GM03348 (cell line): ENCODE measurements around the gene SLC9A2.
A peak's percentile ranks its signal among the peaks of the same experiment; 100 is the strongest.

ENCODE experiments used
- DNase-seq: peaks from one replicate; pipeline ENCODE4 v3.0.0; 2012; ENCODE audit warnings: low spot score

SLC9A2 gene

DNA sequence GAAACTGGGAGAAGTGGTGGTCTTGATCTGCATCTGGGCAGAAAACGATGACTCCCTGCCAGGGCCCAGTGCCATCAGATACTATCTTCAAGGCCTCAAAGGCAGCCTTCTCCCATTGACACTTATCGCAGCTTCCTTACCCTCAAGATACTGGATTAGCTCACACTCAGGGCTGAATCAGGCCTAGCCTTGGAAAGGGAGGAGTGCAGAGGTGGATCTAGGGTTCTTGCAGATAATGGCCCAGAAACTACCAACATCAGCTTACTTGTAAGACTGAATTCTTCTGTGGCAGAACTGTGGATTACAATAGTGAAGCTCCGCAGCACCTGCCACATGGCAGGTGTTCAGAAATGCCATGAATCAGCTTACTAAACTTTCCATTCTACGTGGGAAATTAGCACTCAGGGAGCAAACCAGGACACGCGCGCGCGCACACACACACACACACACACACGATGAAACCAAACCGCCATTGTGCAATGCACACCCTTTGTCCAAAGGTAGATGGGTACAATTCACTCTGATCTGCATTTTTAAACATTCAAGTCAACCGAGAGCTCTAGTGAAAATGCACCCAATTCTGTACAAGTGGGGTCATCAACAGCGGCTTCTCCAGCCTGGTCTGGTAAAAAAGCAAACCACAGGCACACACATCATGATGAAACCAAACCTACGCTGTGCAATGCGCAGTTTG, 116.2 kb downstream of the SLC9A2 start:
- DNase-seq: peak; percentile 7

GRCh38 chr2:102736110-102736409, 116.7 kb downstream of the SLC9A2 start:
- no peak for DNase-seq

- DNase-seq: peak; percentile 96
These were observed 117.4 kb downstream of the SLC9A2 start for GRCh38 chr2:102736410-102737409.

DNA sequence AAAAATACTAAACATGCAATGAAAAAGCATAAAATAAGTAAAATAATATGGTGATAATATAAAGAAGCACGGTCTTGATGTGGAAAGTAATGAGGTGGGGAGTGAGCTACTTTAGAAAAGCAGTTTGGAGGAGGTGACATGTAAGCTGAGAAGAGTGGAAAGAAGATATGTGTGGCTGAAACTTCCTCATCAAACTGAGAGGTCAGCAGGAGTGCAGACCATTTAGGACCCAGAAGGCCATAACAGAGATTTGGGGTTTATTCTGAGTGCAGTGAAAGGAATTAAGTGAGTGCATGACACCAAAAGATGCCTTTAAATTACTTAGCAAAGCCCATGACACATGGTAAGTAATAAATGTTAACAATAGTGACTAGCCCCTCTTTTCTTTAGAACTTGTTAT, 118.1 kb downstream of the SLC9A2 start:
- no peak for DNase-seq

DNA sequence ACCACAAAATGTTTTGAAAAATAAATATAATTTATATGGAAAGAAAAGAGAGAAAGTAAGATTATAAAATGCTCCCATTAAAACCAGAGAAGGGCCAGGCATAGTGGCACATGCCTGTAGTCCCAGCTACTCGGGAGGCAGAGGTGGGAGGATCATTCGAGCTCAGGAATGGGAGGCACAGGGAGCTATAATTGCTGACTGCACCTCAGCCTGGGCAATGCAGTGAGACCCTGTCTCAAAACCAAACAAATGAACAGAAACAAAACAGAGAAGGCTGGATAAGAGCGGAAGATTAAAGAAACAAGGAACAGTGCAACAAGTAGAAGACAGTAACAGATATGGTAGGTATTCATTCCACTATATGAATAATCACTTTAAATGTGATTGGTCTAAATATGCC, 123.9 kb downstream of the SLC9A2 start:
- DNase-seq: no peak

DNA sequence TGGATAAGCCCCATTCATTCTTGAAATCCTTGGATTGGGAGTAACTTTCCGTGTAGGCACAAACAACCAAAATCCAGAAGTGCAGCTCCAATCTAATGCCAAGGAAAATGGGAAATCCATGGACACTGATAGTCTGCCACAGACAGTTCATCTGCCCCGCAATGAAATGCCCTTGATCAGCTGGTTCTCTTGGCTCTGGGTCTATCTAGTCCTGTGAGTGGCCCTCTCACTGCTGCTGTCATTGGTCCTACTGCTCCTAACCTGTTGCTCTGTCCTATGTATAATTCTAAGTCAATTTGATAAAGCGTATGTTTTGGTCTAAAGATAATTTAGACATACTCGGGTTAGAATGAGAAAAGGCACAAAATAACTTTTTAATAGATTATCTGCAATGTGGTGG, 128.8 kb downstream of the SLC9A2 start:
- no peak for DNase-seq

GRCh38 chr2:102749938-102750337, 130.6 kb downstream of the SLC9A2 start:
- no peak for DNase-seq

GRCh38 chr2:102753563-102754159, 134.3 kb downstream of the SLC9A2 start:
- peak; percentile 41 for DNase-seq

- DNase-seq: no peak
These were observed 135.2 kb downstream of the SLC9A2 start for GRCh38 chr2:102754456-102755145.

GRCh38 chr2:102755284-102755683, 135.9 kb downstream of the SLC9A2 start:
- DNase-seq: no peak

GRCh38 chr2:102758439-102758838, 139.1 kb downstream of the SLC9A2 start:
- DNase-seq: no peak
